Hepatocyte (in vitro differentiated cells): ENCODE data around the gene SCP2. TPM values are rescaled to one million over a fixed set of nuclear protein-coding genes. Genes with fewer than 3 reads are reported as not detected.

ENCODE experiments used
- DNase-seq: peaks from one replicate; pipeline ENCODE4 v3.0.0-alpha.2; 2016; ENCODE audit warnings: low spot score
- H2AFZ ChIP-seq: fragments of 200-600 bp; sonication (generic); 2 replicates; pipeline ENCODE4 v1.6.0; 2016; ENCODE audit warnings: antibody characterized with exemption, mild to moderate bottlenecking
- H3K27ac ChIP-seq: fragments of 200-600 bp; sonication (generic); 2 replicates; pipeline ENCODE4 v1.5.1; 2016; ENCODE audit warnings: mild to moderate bottlenecking
- H3K27me3 ChIP-seq: fragments of 200-600 bp; sonication (generic); 2 replicates; pipeline ENCODE4 v1.6.1; 2016
- H3K36me3 ChIP-seq: fragments of 200-600 bp; sonication (generic); replicated peaks from 2 replicates; pipeline ENCODE4 v1.5.1; 2016; ENCODE audit warnings: low read depth; ENCODE audit not compliant: insufficient read depth
- H3K4me1 ChIP-seq: fragments of 200-600 bp; sonication (generic); 2 replicates; pipeline ENCODE4 v1.5.1; 2016; ENCODE audit warnings: mild to moderate bottlenecking, moderate library complexity; ENCODE audit not compliant: insufficient read depth
- H3K4me2 ChIP-seq: fragments of 200-600 bp; sonication (generic); 2 replicates; pipeline ENCODE4 v1.6.0; 2016
- H3K4me3 ChIP-seq: fragments of 200-600 bp; sonication (generic); 2 replicates; pipeline ENCODE4 v1.5.1; 2016; ENCODE audit warnings: mild to moderate bottlenecking
- H3K79me2 ChIP-seq: fragments of 200-600 bp; sonication (generic); 2 replicates; pipeline ENCODE4 v1.6.0; 2017; ENCODE audit warnings: mild to moderate bottlenecking
- H3K9me2 ChIP-seq: fragments of 200-600 bp; sonication (generic); replicated peaks from 2 replicates; pipeline ENCODE4 v1.6.0; 2017; ENCODE audit warnings: mild to moderate bottlenecking; ENCODE audit not compliant: insufficient read depth
- H3K9me3 ChIP-seq: fragments of 200-600 bp; sonication (generic); 2 replicates; pipeline ENCODE4 v1.5.1; 2016; ENCODE audit warnings: low read depth, mild to moderate bottlenecking
- H4K20me1 ChIP-seq: fragments of 200-600 bp; sonication (generic); 2 replicates; pipeline ENCODE4 v1.6.0; 2016; ENCODE audit warnings: mild to moderate bottlenecking; ENCODE audit not compliant: insufficient read depth, poor library complexity, severe bottlenecking
- CTCF ChIP-seq: fragments of 200-600 bp; sonication (generic); IDR thresholded peaks from 2 replicates; pipeline ENCODE4 v1.5.1; 2016; ENCODE audit warnings: antibody characterized with exemption, mild to moderate bottlenecking; ENCODE audit not compliant: poor library complexity
- EZH2 ChIP-seq: fragments of 200-600 bp; sonication (generic); IDR thresholded peaks from 2 replicates; pipeline ENCODE4 v1.6.1; 2016; ENCODE audit warnings: antibody characterized with exemption, mild to moderate bottlenecking, borderline replicate concordance
- EZH2phosphoT487 ChIP-seq: fragments of 200-600 bp; sonication (generic); IDR thresholded peaks from one replicate; pipeline ENCODE4 v1.6.1; 2018; ENCODE audit warnings: antibody characterized with exemption, mild to moderate bottlenecking, low read depth, moderate library complexity; ENCODE audit not compliant: unreplicated experiment, severe bottlenecking
- WGBS: methylation state at CpG from one replicate; pipeline ENCODE4 v1.1.6; 2016; ENCODE audit warnings: low lambda C conversion rate; ENCODE audit errors: missing lambda C conversion rate; 5-methylcytosine and 5-hydroxymethylcytosine counted together
- polyA plus RNA-seq: library from polyadenylated mRNA; unstranded; fragments of >200 nt; fragmentation: Nextera tagmentation; extraction: Ambion mirVana; gene quantifications from 2 replicates; pipeline ENCODE4 v1.2.1, GENCODE V29; 2016
- total RNA-seq: library from RNA; depleted of rRNA; stranded (reverse); fragments of >200 nt; gene quantifications from 2 replicates; pipeline ENCODE4 v1.2.3, GENCODE V29; 2014

SCP2 gene
- total and polyA plus RNA-seq, 2 experiments from 2014 or later, result 201 to 310 TPM

- Histone ChIP-seq H3K9me2 (no peaks in the 10 kb centered on the region), H2AFZ (no peak overlapping the region), H3K27me3 (no peaks in the 10 kb centered on the region), H4K20me1 (no peaks in the 10 kb centered on the region), H3K79me2 (no peaks in the 10 kb centered on the region), H3K9me3 (no peaks in the 10 kb centered on the region), H3K4me2 (no peak overlapping the region), H3K4me3 (no peak overlapping the region), H3K4me1 (no peaks in the 10 kb centered on the region), H3K36me3 (no peaks in the 10 kb centered on the region), H3K27ac (no peak overlapping the region)
- no peak for TF ChIP-seq CTCF
- TF ChIP-seq EZH2phosphoT487, result no peak
- DNase-seq, result no peak
- WGBS, result 94% methylated on average over 4 of the region's 4 CpGs
Measured at GRCh38 chr1:53075206-53075605, 148.1 kb downstream of the SCP2 start.

- Histone ChIP-seq H4K20me1 (no peaks in the 10 kb centered on the region), H3K9me3 (no peaks in the 10 kb centered on the region), H2AFZ (no peak overlapping the region), H3K4me3 (no peak overlapping the region), H3K27ac (no peak overlapping the region), H3K27me3 (no peaks in the 10 kb centered on the region), H3K9me2 (no peaks in the 10 kb centered on the region), H3K79me2 (no peaks in the 10 kb centered on the region), H3K4me2 (no peak overlapping the region), H3K36me3 (no peaks in the 10 kb centered on the region), H3K4me1 (no peaks in the 10 kb centered on the region)
- DNase-seq, result no peak
- TF ChIP-seq CTCF, result no peak
- TF ChIP-seq EZH2, result no peak
- no peak for TF ChIP-seq EZH2phosphoT487
- WGBS, result 88% methylated on average over 8 of the region's 8 CpGs
Measured at GRCh38 chr1:53075761-53076163, 148.7 kb downstream of the SCP2 start.

- H3K4me3 ChIP-seq, result no peak overlapping the region
- no peak for DNase-seq
- H3K4me1 ChIP-seq, result no peaks in the 10 kb centered on the region
- H3K36me3 ChIP-seq, result no peaks in the 10 kb centered on the region
- TF ChIP-seq EZH2 (no peak), CTCF (no peak), EZH2phosphoT487 (no peak)
- no peak overlapping the region for H3K4me2 ChIP-seq
- H4K20me1 ChIP-seq, result no peaks in the 10 kb centered on the region
- H2AFZ ChIP-seq, result no peak overlapping the region
- no peaks in the 10 kb centered on the region for H3K79me2 ChIP-seq
- no peaks in the 10 kb centered on the region for H3K9me3 ChIP-seq
- H3K27ac ChIP-seq, result no peak overlapping the region
- no peaks in the 10 kb centered on the region for H3K27me3 ChIP-seq
- H3K9me2 ChIP-seq, result no peaks in the 10 kb centered on the region
- 93% methylated on average over 5 of the region's 9 CpGs for WGBS
Measured at GRCh38 chr1:53076165-53076564, 149.1 kb downstream of the SCP2 start.
